ENCODE measurements around the gene MAP2K5.

Gene MAP2K5

DNA sequence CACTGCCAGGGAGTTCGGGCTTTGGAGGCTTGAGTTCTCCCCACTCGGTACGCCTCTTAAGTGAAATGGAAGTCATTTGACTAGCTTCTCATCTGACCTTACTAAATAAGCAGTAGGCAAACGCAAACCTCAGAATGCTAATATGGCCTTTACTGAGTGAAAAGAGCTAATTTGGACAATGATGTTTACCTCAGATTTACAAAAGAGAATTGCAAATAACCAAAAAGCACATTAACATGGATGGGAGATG is 298.9 kb downstream of the MAP2K5 start:
- TF ChIP-seq, protein P1, sequence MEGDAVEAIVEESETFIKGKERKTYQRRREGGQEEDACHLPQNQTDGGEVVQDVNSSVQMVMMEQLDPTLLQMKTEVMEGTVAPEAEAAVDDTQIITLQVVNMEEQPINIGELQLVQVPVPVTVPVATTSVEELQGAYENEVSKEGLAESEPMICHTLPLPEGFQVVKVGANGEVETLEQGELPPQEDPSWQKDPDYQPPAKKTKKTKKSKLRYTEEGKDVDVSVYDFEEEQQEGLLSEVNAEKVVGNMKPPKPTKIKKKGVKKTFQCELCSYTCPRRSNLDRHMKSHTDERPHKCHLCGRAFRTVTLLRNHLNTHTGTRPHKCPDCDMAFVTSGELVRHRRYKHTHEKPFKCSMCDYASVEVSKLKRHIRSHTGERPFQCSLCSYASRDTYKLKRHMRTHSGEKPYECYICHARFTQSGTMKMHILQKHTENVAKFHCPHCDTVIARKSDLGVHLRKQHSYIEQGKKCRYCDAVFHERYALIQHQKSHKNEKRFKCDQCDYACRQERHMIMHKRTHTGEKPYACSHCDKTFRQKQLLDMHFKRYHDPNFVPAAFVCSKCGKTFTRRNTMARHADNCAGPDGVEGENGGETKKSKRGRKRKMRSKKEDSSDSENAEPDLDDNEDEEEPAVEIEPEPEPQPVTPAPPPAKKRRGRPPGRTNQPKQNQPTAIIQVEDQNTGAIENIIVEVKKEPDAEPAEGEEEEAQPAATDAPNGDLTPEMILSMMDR (conservative IDR thresholded peaks at IDR 0.05) = no peak
- H3K27ac ChIP-seq = peak overlapping the region; percentile 91

DNA sequence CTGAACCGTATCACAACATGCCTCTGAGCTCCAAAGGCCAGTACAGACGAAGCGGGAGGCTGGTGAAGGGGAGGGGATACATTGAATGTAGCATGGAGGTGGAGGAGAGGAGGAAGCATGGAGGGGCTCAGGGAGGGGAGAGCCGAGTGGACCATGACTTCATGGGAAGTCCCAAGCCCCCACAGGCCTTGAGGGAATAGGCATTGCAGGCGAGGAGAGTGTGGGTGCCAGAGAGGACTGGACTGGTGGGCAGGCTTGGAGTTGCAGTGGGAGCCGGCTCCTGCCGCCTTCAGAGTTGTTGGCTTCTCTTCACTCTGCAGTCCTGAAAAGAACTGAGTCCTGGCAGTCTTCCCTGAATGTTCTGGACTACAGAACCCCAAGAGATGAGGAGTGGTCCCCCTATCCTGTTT is 300.6 kb downstream of the MAP2K5 start:
- H3K27ac ChIP-seq = no peak overlapping the region
- TF ChIP-seq, protein P1 (conservative IDR thresholded peaks at IDR 0.05) = no peak

DNA sequence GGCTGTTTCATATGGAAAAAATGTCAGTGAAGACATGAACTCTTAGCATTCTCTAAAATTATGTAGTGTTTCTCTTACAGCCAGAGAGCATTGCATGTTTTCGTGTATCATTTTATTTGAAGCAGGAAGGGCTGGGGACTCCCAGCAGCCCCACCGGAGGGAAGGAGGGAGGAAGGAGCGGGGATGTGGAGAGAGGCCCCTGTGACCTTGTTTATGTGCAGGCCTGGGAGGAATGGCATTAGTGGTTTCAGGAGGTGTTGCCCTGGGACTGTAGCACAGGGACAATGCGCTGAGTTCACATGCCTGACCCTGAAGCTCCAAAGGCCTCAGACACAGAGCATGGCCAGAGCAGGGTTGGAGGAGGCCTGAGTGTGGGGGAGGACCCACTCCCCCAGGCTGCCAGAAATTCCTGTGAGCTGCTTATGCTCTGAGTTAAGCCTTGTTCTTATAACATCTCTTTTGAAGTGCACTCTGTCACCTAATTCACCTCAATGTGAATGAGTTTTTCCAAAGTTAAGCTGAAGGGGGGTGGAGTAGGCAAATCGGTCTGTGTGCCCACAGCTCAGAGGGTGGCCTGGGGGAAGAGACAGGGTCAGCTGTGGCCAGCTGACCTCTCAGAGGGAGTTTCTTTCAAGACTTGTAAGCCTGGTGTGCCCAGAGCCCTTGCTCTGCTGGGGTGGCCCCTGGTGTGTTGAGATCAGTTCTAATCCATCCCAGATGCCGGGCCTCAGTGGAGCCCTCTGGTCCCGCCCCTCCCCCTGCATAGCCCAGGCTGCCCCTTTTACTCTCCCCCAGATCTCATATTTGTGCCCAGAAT is 301.3 kb downstream of the MAP2K5 start:
- no peak overlapping the region for H3K27ac ChIP-seq
- TF ChIP-seq, protein P1 (conservative IDR thresholded peaks at IDR 0.05) = no peak

DNA sequence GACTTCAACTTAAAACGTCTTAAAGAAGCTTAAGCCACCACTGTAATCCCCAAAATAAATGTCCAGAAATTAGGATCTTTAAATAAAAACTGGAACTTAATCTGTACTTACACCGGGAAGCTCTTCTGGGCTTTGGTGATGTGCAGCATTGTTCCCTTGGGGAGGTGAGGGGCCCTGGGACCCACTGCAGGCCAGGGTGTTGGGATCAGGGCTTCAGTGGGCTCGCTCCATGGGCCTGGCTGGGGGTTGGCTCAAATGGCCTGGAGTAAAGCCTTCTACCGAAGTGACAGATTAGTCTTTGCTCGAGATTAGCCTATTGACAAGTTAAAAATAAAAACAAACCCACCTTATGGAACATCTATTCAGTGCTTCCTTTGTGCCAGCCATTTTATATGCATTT is 303.5 kb downstream of the MAP2K5 start:
- TF ChIP-seq, protein P1 (conservative IDR thresholded peaks at IDR 0.05) = no peak
- no peak overlapping the region for H3K27ac ChIP-seq

DNA sequence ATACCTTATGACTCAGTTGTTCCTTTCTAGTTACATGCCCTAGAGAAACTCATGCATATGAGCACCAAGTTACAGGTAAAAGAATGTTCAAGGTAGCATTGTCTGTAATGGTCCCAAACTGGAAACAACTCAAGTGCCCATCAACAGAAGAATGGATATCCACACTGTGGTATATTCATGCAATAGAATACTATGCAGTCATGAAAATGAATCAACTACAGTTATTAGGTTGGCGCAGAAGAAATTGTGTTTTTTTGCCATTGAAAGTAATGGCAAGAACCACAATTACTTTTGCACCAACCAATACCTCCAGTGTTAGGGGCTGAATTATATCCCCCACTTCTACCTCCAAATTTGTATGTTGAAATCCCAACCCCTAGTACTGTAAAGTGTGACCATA is 307.0 kb downstream of the MAP2K5 start:
- TF ChIP-seq, protein P1 (conservative IDR thresholded peaks at IDR 0.05) = no peak
- H3K27ac ChIP-seq = no peak overlapping the region

DNA sequence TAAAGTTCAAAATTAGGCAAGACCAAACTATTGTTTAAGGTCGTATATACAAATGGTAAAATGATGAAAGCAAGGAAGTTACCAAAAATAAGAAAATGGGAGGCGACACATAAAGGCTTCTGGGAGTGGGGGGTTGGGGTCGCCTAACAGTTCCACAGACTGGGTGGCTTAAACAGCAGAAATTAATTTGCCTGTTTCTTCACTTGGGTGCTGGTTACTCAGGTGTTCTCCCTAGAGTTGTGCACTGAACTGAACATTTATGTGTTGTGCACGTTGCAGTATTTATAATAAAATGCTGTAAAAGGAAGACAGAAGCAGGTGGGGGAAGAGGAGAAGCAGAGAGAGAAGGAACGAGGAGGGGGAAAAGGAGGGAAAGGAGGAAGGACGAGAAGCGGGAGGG is 307.8 kb downstream of the MAP2K5 start:
- no peak overlapping the region for H3K27ac ChIP-seq
- TF ChIP-seq, protein P1 (conservative IDR thresholded peaks at IDR 0.05) = no peak

DNA sequence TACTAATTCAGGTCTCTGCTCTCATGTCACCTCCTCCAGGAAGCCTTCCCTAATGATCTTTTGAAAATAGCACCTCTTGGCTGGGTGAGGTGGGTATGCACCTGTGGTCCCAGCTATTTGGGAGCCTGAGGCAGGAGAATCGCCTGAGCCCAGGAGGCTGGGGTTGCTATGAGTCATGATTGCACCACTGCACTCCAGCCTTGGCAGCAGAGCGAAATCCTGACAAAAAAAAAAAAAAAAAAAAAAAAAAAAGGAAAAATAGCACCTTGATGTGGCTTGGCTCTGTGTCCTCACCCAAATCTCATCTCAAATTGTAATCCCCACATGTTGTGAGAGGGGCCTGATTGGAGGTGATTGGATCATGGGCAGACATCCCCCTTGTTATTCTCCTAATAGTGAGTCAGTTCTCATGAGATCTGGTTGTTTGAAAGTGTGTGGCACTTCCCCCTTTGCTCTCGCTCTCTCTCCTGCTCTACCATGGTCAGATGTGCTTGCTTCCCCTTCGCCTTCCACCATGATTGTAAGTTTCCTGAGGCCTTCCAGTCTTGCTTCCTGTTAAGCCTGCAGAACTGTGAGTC is 308.6 kb downstream of the MAP2K5 start:
- no peak overlapping the region for H3K27ac ChIP-seq
- TF ChIP-seq, protein P1 (conservative IDR thresholded peaks at IDR 0.05) = no peak
